OCI-LY1 (cell line): ENCODE results near the gene AKAP13.

Experiments
- EZH2 ChIP-seq: fragments of 200-600 bp; sonication (generic), shearing (Covaris generic); IDR thresholded peaks from 2 replicates; pipeline ENCODE4 v1.8.0; 2017; ENCODE audit warnings: borderline replicate concordance, mixed run types, mild to moderate bottlenecking, antibody characterized with exemption, low read length, moderate library complexity, mixed read lengths
- TF ChIP-seq, protein P1 (sequence below): fragments of 200-600 bp; sonication (generic), shearing (Covaris generic); IDR thresholded peaks from 2 replicates; pipeline ENCODE4 v1.5.1; 2017; ENCODE audit warnings: mild to moderate bottlenecking, antibody characterized with exemption, low read length, moderate library complexity, mixed read lengths

- TF ChIP-seq, protein P1, sequence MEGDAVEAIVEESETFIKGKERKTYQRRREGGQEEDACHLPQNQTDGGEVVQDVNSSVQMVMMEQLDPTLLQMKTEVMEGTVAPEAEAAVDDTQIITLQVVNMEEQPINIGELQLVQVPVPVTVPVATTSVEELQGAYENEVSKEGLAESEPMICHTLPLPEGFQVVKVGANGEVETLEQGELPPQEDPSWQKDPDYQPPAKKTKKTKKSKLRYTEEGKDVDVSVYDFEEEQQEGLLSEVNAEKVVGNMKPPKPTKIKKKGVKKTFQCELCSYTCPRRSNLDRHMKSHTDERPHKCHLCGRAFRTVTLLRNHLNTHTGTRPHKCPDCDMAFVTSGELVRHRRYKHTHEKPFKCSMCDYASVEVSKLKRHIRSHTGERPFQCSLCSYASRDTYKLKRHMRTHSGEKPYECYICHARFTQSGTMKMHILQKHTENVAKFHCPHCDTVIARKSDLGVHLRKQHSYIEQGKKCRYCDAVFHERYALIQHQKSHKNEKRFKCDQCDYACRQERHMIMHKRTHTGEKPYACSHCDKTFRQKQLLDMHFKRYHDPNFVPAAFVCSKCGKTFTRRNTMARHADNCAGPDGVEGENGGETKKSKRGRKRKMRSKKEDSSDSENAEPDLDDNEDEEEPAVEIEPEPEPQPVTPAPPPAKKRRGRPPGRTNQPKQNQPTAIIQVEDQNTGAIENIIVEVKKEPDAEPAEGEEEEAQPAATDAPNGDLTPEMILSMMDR, result no peak
- TF ChIP-seq EZH2, result no peak
These were observed 836 bp upstream of the AKAP13 start for GRCh38 chr15:85379403-85380131.
